A673 (cell line): Measurements from ENCODE around the gene CD8A.

Experiments
- CTCF ChIP-seq: fragments of 300-800, 200-600 bp; sonication (generic); conservative IDR thresholded peaks from 2 replicates; pipeline ENCODE4 v1.5.1; 2017; ENCODE audit warnings: low read depth, mild to moderate bottlenecking, antibody characterized with exemption, low read length, moderate library complexity, mixed read lengths
- EZH2 ChIP-seq: fragments of 200-600 bp; sonication (generic); IDR thresholded peaks from 2 replicates; pipeline ENCODE4 v1.6.1; 2017; ENCODE audit warnings: borderline replicate concordance, low read depth, mild to moderate bottlenecking, mixed read lengths, antibody characterized with exemption, low read length; ENCODE audit not compliant: poor library complexity, severe bottlenecking

GRCh38 chr2:86786001-86786536, 4.6 kb downstream of the CD8A start:
- TF ChIP-seq EZH2 (no peak), CTCF (no peak)
